Pancreas (tissue), 10 donors: Measurements from ENCODE around the gene VWDE. TPM values are rescaled to one million over a fixed set of nuclear protein-coding genes. Genes with fewer than 3 reads are reported as not detected.

Experiments used
- ATAC-seq, 4 donors: fragments of 200-7000 bp; cut with Tn5 transposase; one replicate each; pipeline versions ENCODE4 v1.8.0 to v1.9.1; 2020; ENCODE audit warnings: mild to moderate bottlenecking in 4 of 4, moderate library complexity in 4 of 4
- DNase-seq, 6 donors: peaks; one replicate each; pipeline ENCODE4 v3.0.0-alpha.2; 2020
- FAIRE-seq: peaks from 2 replicates; lab custom pipeline; 2012; peaks lifted over from hg19 to GRCh38; lab: Jason Lieb, UNC
- H3K27ac ChIP-seq, 4 donors: fragments of 200-600 bp; sonication (generic); 1 replicate in 3 of 4; 2 replicates in 1 of 4; pipeline versions ENCODE4 v1.5.0 to v1.8.0; 2020
- H3K27me3 ChIP-seq, 4 donors: fragments of 200-600 bp; one replicate each; pipeline ENCODE4 v1.8.0; 2021
- H3K36me3 ChIP-seq, 3 donors: fragments of 200-600 bp; sonication (generic) in 1 of 3; one replicate each; pipeline versions ENCODE4 v1.5.0 to v1.8.0; 2020 to 2021
- H3K4me1 ChIP-seq, 3 donors: fragments of 200-600 bp; one replicate each; pipeline ENCODE4 v1.8.0; 2021
- H3K4me3 ChIP-seq, 4 donors: fragments of 200-600 bp; sonication (generic) in 2 of 4; one replicate each; pipeline versions ENCODE4 v1.5.0 to v1.8.0; 2020 to 2021
- H3K9me3 ChIP-seq, 4 donors: fragments of 200-600 bp; one replicate each; pipeline ENCODE4 v1.8.0; 2021
- CTCF ChIP-seq, 4 donors: fragments of 200-600 bp; sonication (generic) in 3 of 4; IDR thresholded peaks; one replicate each; pipeline versions ENCODE4 v1.5.0 to v1.8.0; 2021; ENCODE audit warnings: antibody characterized with exemption in 4 of 4
- WGBS, 2 donors: extraction: QIAGEN DNeasy Blood & Tissue Kit; methylation state at CpG; one replicate each; pipeline ENCODE4 v1.1.7; 2013; 5-methylcytosine and 5-hydroxymethylcytosine counted together
- intact Hi-C, 3 donors: fragments of 100-400 bp; cut with DNase I; formaldehyde crosslinking; loops; one replicate each; pipeline versions ENCODE4 v1.11.1 to v1.14.2; 2022
- polyA plus RNA-seq, 2 donors: library from polyadenylated mRNA; stranded (reverse); fragments of 200-250 nt; gene quantifications; one replicate each; pipeline ENCODE4 v1.2.3, GENCODE V29; 2013
- total RNA-seq, 6 donors: library from RNA; stranded (reverse); fragmentation: NEBNext Ultra II Directional in 4 of 6; extraction: Animal tissue kit (Norgen Biotek cat#: 25700) in 4 of 6; gene quantifications; one replicate each; pipeline versions ENCODE4 v1.2.1 to v1.2.4, GENCODE V29; 2021 to 2023
- donor health status: healthy with polysubstance abuse.
- donor health status: DM: no; HTN: no; CAD: no; lungs with moderate emphysema.
- donor health status: DM: no; HTN: no; CAD: no.
- donor health status: control.
- donor health status: control.
- donor health status: Bipolar disorder and iron deficiency.
- donor health status: DM: yes; HTN: yes; CAD: no.
- donor health status: DM: no; HTN: no; CAD: no.
- donor health status: DM: no; HTN: no; CAD: no.
- donor health status: DM: yes; HTN: yes; CAD: no.

The VWDE gene
- total and polyA plus RNA-seq, 8 donors, result 0.37 to 7.9 (median 1.2) TPM

GRCh38 chr7:12323415-12323814, 80.2 kb downstream of the VWDE start:
- no peaks in the 10 kb centered on the region for H3K9me3 ChIP-seq
- intact Hi-C loops, result loop anchor here (5.0 to 10.0 kb wide), 3 partner anchors 249 to 899 kb away; no protein-coding TSS in a partner anchor
- DNase-seq (no peak), ATAC-seq (no peak), FAIRE-seq (no peak)
- no peaks in the 10 kb centered on the region for H3K36me3 ChIP-seq
- TF ChIP-seq CTCF (IDR thresholded peaks at IDR 0.05), result no peak
- H3K4me1 ChIP-seq, result no peaks in the 10 kb centered on the region
- H3K27ac ChIP-seq, result no peak overlapping the region
- no peak overlapping the region for H3K4me3 ChIP-seq
- H3K27me3 ChIP-seq, result no peaks in the 10 kb centered on the region
- WGBS, 2 donors, result 47 to 53% methylated on average over 10 of the region's 10 CpGs

GRCh38 chr7:12322903-12323300, 80.8 kb downstream of the VWDE start:
- Histone ChIP-seq H3K27me3 (no peaks in the 10 kb centered on the region), H3K4me1 (no peaks in the 10 kb centered on the region), H3K4me3 (no peak overlapping the region), H3K36me3 (no peaks in the 10 kb centered on the region), H3K27ac (no peak overlapping the region), H3K9me3 (no peaks in the 10 kb centered on the region)
- no peak for FAIRE-seq
- 36 to 53% methylated on average over 3 of the region's 3 CpGs for WGBS, 2 donors
- intact Hi-C loops, result loop anchor here (5.0 to 10.0 kb wide), 3 partner anchors 248 to 898 kb away; no protein-coding TSS in a partner anchor
- no peak for ATAC-seq
- TF ChIP-seq CTCF (IDR thresholded peaks at IDR 0.05), result no peak
- no peak for DNase-seq

DNA sequence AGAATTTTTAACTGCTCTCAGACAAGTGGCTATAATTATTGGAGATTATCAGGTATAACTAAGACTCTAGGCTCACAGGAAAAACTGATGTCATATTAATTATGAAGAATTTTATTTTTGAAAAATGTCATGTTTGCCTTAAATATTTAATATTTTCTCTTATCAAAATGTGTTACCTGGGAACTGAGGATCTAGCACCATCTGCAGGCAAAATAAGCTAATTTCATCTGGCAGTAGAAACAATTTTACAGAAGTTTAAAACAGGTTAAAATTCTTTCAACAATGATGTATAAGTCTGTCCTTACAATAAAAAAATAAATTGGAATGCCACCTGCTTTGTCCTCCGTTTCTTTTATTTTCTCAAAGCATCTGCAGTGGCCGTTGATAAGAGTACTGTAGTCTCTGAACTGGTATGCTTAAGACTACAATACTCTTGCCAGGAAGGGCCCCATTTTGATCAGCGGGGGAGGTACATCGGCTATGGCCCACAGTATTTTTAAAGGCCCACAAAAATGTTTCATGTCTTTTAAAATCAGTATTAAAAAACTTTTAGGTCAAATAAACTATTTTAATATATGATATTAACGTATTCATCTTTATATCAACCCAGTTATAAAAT, 81.3 kb downstream of the VWDE start:
- 32 to 37% methylated on average over 5 of the region's 5 CpGs for WGBS, 2 donors
- no peaks in the 10 kb centered on the region for H3K9me3 ChIP-seq
- intact Hi-C loops, result loop anchor here (5.0 to 10.0 kb wide), 3 partner anchors 248 to 898 kb away; no protein-coding TSS in a partner anchor
- peak in 3 of 4 donors; percentile 46 to 56 (median 47) for TF ChIP-seq CTCF (IDR thresholded peaks at IDR 0.05)
- no peak for DNase-seq
- peak in 3 of 4 donors; percentile 46 to 52 (median 50) for ATAC-seq
- H3K4me3 ChIP-seq, result no peak overlapping the region
- no peak overlapping the region for H3K27ac ChIP-seq
- H3K27me3 ChIP-seq, result no peaks in the 10 kb centered on the region
- H3K36me3 ChIP-seq, result no peaks in the 10 kb centered on the region
- peak; percentile 71 for FAIRE-seq
- no peaks in the 10 kb centered on the region for H3K4me1 ChIP-seq

GRCh38 chr7:12320987-12321647, 82.5 kb downstream of the VWDE start:
- FAIRE-seq, result no peak
- intact Hi-C loops, result loop anchor here (5.0 to 10.0 kb wide), 3 partner anchors 246 to 896 kb away; no protein-coding TSS in a partner anchor
- 88 to 95% methylated on average over 2 of the region's 2 CpGs for WGBS, 2 donors

More at GRCh38 chr7:12320987-12321647, 82.5 kb downstream of the VWDE start:
- ATAC-seq, result no peak
- TF ChIP-seq CTCF (IDR thresholded peaks at IDR 0.05), result no peak
- Histone ChIP-seq H3K27me3 (no peaks in the 10 kb centered on the region), H3K4me3 (no peak overlapping the region), H3K4me1 (no peaks in the 10 kb centered on the region), H3K36me3 (no peaks in the 10 kb centered on the region), H3K27ac (no peak overlapping the region), H3K9me3 (no peaks in the 10 kb centered on the region)
- no peak for DNase-seq
